Ovary (tissue), 9 donors: ENCODE measurements around the gene DUSP7. TPM values are rescaled to one million over a fixed set of nuclear protein-coding genes. Genes with fewer than 3 reads are reported as not detected.
"Not testable (repeated sequence)": the region's sequence is repeated elsewhere in the genome, so short reads cannot be mapped to it uniquely, and the experiment has no call there.

Experiments
- DNase-seq, 5 donors: peaks; one replicate each; pipeline ENCODE4 v3.0.0-alpha.2; 2019 to 2020
- H3K27ac ChIP-seq, 2 donors: fragments of 200-600 bp; one replicate each; pipeline versions ENCODE4 v1.5.1 to v1.8.0; 2019 to 2022
- H3K27me3 ChIP-seq: fragments of 200-600 bp; one replicate; pipeline ENCODE4 v1.8.0; 2022
- H3K36me3 ChIP-seq: fragments of 200-600 bp; sonication (generic); one replicate; pipeline ENCODE4 v1.5.1; 2019
- H3K4me1 ChIP-seq: one replicate; pipeline ENCODE4 v1.8.1; 2013; ENCODE audit warnings: mild to moderate bottlenecking, moderate library complexity; ENCODE audit not compliant: insufficient read depth
- H3K4me3 ChIP-seq: fragments of 200-600 bp; sonication (generic); one replicate; pipeline ENCODE4 v1.5.1; 2017
- H3K9me3 ChIP-seq, 2 donors: fragments of 200-600 bp in 1 of 2; sonication (generic) in 1 of 2; one replicate each; pipeline versions ENCODE4 v1.5.1 to v1.8.1; 2013 to 2019; ENCODE audit warnings: mild to moderate bottlenecking in 1 of 2, moderate library complexity in 1 of 2
- EP300 ChIP-seq: sonication (generic); formaldehyde crosslinking; IDR thresholded peaks from one replicate; pipeline ENCODE4 v1.6.1; 2017; ENCODE audit warnings: antibody characterized with exemption
- POLR2A ChIP-seq: fragments of 450-650 bp; IDR thresholded peaks from one replicate; pipeline ENCODE4 v1.6.1; 2017; ENCODE audit warnings: antibody characterized with exemption, mild to moderate bottlenecking, moderate library complexity
- WGBS, 3 donors: extraction: QIAGEN DNeasy Blood & Tissue Kit in 1 of 3; methylation state at CpG; one replicate each; pipeline versions ENCODE4 v1.1.5 to v1.1.7; 2013 to 2017; 5-methylcytosine and 5-hydroxymethylcytosine counted together
- intact Hi-C, 4 donors: fragments of 100-400 bp; cut with DNase I; formaldehyde crosslinking; loops; one replicate each; pipeline versions ENCODE4 v1.11.0 to v1.15.1; 2022 to 2023
- polyA plus RNA-seq, 2 donors: library from polyadenylated mRNA; stranded (reverse); fragments of 200-250 nt in 1 of 2; fragments of 350-450 nt in 1 of 2; fragmentation: Illumina TruSeq in 1 of 2; extraction: RNeasy Lipid Tissue Mini Kit (QIAGEN cat#74804) in 1 of 2; gene quantifications; one replicate each; pipeline ENCODE4 v1.2.3, GENCODE V29; 2013 to 2014
- total RNA-seq, 7 donors: library from RNA; depleted of rRNA in 2 of 7; stranded (reverse); fragments of >200 nt in 2 of 7; fragmentation: NEBNext Ultra II Directional in 3 of 7; extraction: Animal tissue kit (Norgen Biotek cat#: 25700) in 3 of 7; gene quantifications; one replicate each; pipeline versions ENCODE4 v1.1.0 to v1.2.4, GENCODE V29; 2016 to 2023
- TF ChIP-seq, protein P1 (sequence below), 3 donors: fragments of 450-650 bp in 2 of 3; fragments of 200-600 bp in 1 of 3; IDR thresholded peaks; one replicate each; pipeline versions ENCODE4 v1.5.1 to v1.8.0; 2016 to 2022; ENCODE audit warnings: antibody characterized with exemption in 3 of 3, mild to moderate bottlenecking in 1 of 3
- donor health status: DM: no; HTN: no; CAD: no; lungs with moderate emphysema.
- donor health status: DM: no; HTN: no; CAD: no.
- donor health status: Bipolar disorder and iron deficiency.
- donor health status: DM: yes; HTN: yes; CAD: no.
- donor health status: DM: no; HTN: no; CAD: no.
- donor health status: DM: yes; HTN: yes; CAD: no.

Gene DUSP7
- total and polyA plus RNA-seq, 9 donors = 5.1 to 18.0 (median 14.0) TPM

DNA sequence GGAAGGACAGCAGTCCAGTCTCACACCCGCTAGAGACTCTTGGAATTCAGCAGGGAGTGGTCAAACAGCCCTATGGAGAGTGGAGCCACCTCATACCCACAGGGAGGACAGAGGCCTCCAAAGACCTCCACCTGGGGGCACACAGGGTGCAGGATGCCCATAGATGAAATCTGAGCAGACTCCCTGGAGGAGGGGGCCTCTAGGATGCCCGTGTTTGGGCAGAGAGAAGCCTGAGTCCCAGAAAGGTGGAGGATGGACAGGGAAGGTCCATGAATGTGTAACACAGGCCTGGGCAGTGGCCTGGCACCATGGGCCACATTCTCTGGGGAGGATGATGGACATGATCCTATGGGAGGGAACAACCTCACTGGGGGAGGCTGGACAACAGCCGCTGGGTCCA lies 21.7 kb downstream of the DUSP7 start:
- no peaks in the 10 kb centered on the region for H3K36me3 ChIP-seq
- no peak overlapping the region for H3K4me3 ChIP-seq
- intact Hi-C loops = no loop called here
- no peaks in the 10 kb centered on the region for H3K27me3 ChIP-seq
- TF ChIP-seq, protein P1, sequence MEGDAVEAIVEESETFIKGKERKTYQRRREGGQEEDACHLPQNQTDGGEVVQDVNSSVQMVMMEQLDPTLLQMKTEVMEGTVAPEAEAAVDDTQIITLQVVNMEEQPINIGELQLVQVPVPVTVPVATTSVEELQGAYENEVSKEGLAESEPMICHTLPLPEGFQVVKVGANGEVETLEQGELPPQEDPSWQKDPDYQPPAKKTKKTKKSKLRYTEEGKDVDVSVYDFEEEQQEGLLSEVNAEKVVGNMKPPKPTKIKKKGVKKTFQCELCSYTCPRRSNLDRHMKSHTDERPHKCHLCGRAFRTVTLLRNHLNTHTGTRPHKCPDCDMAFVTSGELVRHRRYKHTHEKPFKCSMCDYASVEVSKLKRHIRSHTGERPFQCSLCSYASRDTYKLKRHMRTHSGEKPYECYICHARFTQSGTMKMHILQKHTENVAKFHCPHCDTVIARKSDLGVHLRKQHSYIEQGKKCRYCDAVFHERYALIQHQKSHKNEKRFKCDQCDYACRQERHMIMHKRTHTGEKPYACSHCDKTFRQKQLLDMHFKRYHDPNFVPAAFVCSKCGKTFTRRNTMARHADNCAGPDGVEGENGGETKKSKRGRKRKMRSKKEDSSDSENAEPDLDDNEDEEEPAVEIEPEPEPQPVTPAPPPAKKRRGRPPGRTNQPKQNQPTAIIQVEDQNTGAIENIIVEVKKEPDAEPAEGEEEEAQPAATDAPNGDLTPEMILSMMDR (IDR thresholded peaks at IDR 0.05) = no peak
- TF ChIP-seq EP300 (no peak), POLR2A (no peak)
- no peak for DNase-seq
- no peaks in the 10 kb centered on the region for H3K4me1 ChIP-seq
- H3K27ac ChIP-seq = no peak overlapping the region
- no peaks in the 10 kb centered on the region for H3K9me3 ChIP-seq
- WGBS, 3 donors = 78 to 88% (median 78%) methylated on average over 3 of the region's 3 CpGs

DNA sequence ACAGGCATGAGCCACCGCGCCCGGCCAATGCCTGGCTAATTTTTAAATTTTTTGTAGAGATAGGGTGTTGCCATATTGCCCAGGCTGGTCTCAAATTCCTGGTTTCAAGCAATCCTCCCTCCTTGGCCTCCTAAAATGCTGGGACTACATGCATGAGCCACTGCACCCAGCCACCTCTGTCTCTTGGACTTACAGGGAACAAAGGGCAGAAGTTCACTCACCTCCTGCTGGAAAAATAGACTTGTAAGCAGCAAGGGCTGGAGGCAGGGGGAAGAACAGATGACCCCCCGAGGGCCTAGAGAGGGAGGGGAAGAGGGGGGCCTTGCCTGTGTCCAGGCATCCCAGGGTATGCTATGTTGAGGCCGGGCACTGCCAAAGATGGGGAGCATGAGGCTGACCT lies 22.2 kb downstream of the DUSP7 start:
- H3K27me3 ChIP-seq = no peaks in the 10 kb centered on the region
- 80 to 89% (median 86%) methylated on average over 5 of the region's 5 CpGs for WGBS, 3 donors

DNA sequence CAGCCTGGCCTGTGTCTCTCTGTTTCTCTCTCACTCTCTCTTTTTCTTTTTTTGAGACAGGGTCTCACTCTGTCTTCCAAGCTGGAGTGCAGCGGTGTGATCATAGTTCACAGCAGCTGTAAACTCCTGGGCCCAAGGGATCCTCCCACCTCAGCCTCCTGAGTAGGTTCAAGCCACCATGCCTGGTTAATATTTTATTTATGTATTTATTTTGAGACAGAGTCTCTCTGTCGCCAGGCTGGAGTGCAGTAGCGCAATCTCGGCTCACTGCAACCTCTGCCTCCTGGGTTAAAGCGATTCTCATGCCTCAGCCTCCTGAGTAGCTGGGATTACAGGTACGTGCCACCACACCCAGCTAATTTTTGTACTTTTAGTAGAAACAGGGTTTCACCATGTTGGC lies 22.6 kb downstream of the DUSP7 start:
- H3K27me3 ChIP-seq, DNase-seq, H3K36me3 ChIP-seq, H3K4me1 ChIP-seq, H3K4me3 ChIP-seq, H3K27ac ChIP-seq, intact Hi-C loops, H3K9me3 ChIP-seq: not testable (repeated sequence)
- 85 to 92% (median 91%) methylated on average over 6 of the region's 6 CpGs for WGBS, 3 donors

More for the DNA sequence above, 22.2 kb downstream of the DUSP7 start:
- Histone ChIP-seq H3K9me3 (no peaks in the 10 kb centered on the region), H3K4me3 (no peak overlapping the region), H3K36me3 (no peaks in the 10 kb centered on the region), H3K4me1 (no peaks in the 10 kb centered on the region), H3K27ac (no peak overlapping the region)
- TF ChIP-seq, protein P1 (IDR thresholded peaks at IDR 0.05) = no peak
- TF ChIP-seq POLR2A (no peak), EP300 (no peak)
- intact Hi-C loops = no loop called here
- DNase-seq = no peak

DNA sequence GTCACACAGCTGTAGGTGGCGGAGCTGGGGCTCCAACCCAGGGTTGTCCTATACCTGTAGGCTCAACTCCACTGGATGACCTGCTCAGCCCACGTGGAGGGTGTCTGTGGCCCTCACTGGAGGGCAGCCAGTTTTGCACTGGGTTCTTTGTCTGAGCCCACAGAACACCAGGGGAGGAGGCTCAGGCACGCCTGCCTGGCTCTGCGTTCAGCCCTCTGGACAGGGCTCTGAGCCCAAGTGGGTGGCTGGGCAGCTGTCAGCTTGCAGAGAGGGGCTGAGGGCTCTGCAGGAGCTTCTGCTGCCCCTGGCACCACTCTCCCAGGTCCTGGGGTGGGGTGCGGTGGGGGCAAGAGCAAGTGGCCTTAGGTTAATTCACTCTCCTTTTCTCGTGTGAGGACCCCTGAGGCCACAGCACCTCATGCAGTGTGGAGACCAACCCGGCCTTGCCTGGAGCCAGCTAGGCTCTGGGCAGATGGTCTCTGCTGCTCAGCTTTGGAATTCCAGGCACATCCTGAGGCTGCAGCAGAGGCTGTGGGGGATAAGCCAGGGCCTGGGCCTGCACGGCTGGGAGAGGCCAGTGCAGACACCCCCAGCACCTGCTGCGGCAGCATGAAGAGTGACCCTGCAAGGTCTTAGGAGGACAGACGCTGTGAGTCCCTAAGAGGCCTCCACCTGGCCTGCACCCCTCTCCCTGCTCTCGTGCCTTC lies 23.5 kb downstream of the DUSP7 start:
- no peak for DNase-seq
- Histone ChIP-seq H3K36me3 (no peaks in the 10 kb centered on the region), H3K4me1 (no peaks in the 10 kb centered on the region), H3K4me3 (no peak overlapping the region), H3K27me3 (no peaks in the 10 kb centered on the region), H3K27ac (no peak overlapping the region), H3K9me3 (no peaks in the 10 kb centered on the region)
- TF ChIP-seq EP300 = no peak
- TF ChIP-seq POLR2A = no peak
- TF ChIP-seq, protein P1 (IDR thresholded peaks at IDR 0.05) = no peak
- WGBS, 3 donors = 76 to 80% (median 77%) methylated on average over 11 of the region's 11 CpGs
- intact Hi-C loops = no loop called here

DNA sequence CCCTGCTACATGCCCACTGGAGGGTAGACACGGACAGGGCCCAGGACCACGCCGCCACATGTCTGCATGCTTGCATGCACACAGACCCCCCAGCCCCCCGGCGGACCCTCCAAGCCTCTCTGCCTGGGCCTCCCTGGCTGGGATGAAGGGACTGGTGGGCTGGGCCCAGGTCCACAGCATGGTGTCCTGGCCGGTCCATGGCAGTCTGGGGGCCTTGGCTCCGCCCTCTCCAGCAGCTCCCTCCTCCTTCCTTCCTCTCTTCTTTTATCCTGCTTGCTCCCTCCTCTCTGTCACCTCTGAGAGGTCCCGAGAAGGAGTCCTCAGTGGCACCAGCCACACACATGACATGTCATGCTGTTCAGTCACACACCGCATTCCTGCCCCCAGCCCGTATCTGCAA lies 24.5 kb downstream of the DUSP7 start:
- no peak for DNase-seq
- Histone ChIP-seq H3K36me3 (no peaks in the 10 kb centered on the region), H3K27ac (no peak overlapping the region), H3K27me3 (no peaks in the 10 kb centered on the region), H3K4me3 (no peak overlapping the region), H3K9me3 (no peaks in the 10 kb centered on the region), H3K4me1 (no peaks in the 10 kb centered on the region)
- TF ChIP-seq EP300 (no peak), POLR2A (no peak)
- TF ChIP-seq, protein P1 (IDR thresholded peaks at IDR 0.05) = no peak
- intact Hi-C loops = no loop called here
- WGBS, 3 donors = 87 to 91% (median 90%) methylated on average over 10 of the region's 10 CpGs
